ENCODE measurements around the gene MFSD11. TPM values are rescaled to one million over a fixed set of nuclear protein-coding genes. Genes with fewer than 3 reads are reported as not detected.
A peak's percentile ranks its signal among the peaks of the same experiment; 100 is the strongest.

Gene MFSD11
- polyA plus RNA-seq, 3 donors: 19.8 to 24.8 (median 23.8) TPM

- Histone ChIP-seq H4K20me1 (ENCODE audit: insufficient read depth, low read length) (no peaks in the 10 kb centered on the region), H3K4me3 (replicated peaks in 1 of 3; ENCODE audit: low read depth in 2 of 3, low read length in 3 of 3) (no peak overlapping the region), H3K79me2 (ENCODE audit: insufficient read depth, low read length) (no peaks in the 10 kb centered on the region), H3K4me1 (ENCODE audit: control insufficient read depth in 1 of 2, insufficient read depth in 2 of 2, low read length in 2 of 2) (no peaks in the 10 kb centered on the region), H3K27me3 (ENCODE audit: control insufficient read depth in 2 of 2, insufficient read depth in 2 of 2, low read length in 2 of 2) (no peaks in the 10 kb centered on the region), H3K27ac (ENCODE audit: low read depth in 1 of 2, low read length in 2 of 2) (no peak overlapping the region), H3K4me2 (replicated peaks; ENCODE audit: extremely low read depth, low read length, poor library complexity, severe bottlenecking) (no peak overlapping the region), H2AFZ (ENCODE audit: insufficient read depth, low read depth, low read length, poor library complexity, severe bottlenecking) (no peak overlapping the region), H3K9ac (ENCODE audit: insufficient read depth, low read length, poor library complexity, severe bottlenecking) (no peak overlapping the region), H3K9me3 (replicated peaks in 1 of 2; ENCODE audit: control insufficient read depth in 1 of 2, insufficient read depth in 1 of 2, low read length in 2 of 2) (peaks cover 0 to 3% of the 10 kb centered on the region in 2 donors), H3K36me3 (replicated peaks in 1 of 2; ENCODE audit: control insufficient read depth in 1 of 2, insufficient read depth in 2 of 2, low read length in 2 of 2) (peaks cover 35 to 60% of the 10 kb centered on the region in 2 donors)
- Mint-ChIP-seq H3K4me3 (no peak overlapping the region), H3K27me3 (ENCODE audit: low read depth in 3 of 3) (peaks cover 0 to 1% (median 0%) of the 10 kb centered on the region in 3 donors), H3K36me3 (peaks cover 46 to 74% of the 10 kb centered on the region in 2 donors), H3K9me3 (peaks cover 0 to 11% (median 0%) of the 10 kb centered on the region in 7 donors), H3K27ac (peak overlapping the region in 1 of 7 donors; percentile 6), H3K4me1 (no peaks in the 10 kb centered on the region)
- WGBS (ENCODE audit: insufficient coverage): 100% methylated on average over 3 of the region's 5 CpGs
- TF ChIP-seq CTCF (IDR thresholded peaks at IDR 0.05): no peak
- intact Hi-C loops (cut with micrococcal nuclease): no loop called here
- DNase-seq: no peak
These were observed 19.3 kb downstream of the MFSD11 start for GRCh38 chr17:76757256-76757655.

DNA sequence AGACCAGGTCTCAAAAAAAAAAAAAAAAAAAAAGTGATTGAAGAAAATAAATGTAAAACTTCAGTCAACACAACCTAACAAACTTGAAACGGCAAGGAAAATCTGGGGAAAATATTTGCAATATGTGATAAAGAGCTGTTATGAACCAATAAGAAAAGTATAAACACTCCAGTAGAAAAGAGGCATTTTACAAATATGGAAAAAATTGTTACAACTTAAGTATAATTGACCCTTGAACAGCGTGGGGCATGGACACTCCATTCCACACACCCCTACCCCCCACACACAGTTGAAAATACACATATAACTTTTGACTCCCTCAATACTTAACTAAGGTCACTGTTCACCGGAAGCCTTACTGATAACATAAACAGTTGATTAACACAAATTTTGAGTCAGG lies 20.7 kb downstream of the MFSD11 start:
- WGBS (ENCODE audit: insufficient coverage): 83% methylated on average over 1 of the region's 3 CpGs

More for the DNA sequence above, 20.7 kb downstream of the MFSD11 start:
- Histone ChIP-seq H3K9me3 (replicated peaks in 1 of 2; ENCODE audit: control insufficient read depth in 1 of 2, insufficient read depth in 1 of 2, low read length in 2 of 2) (peaks cover 0 to 3% of the 10 kb centered on the region in 2 donors), H3K4me2 (replicated peaks; ENCODE audit: extremely low read depth, low read length, poor library complexity, severe bottlenecking) (no peak overlapping the region), H2AFZ (ENCODE audit: insufficient read depth, low read depth, low read length, poor library complexity, severe bottlenecking) (no peak overlapping the region), H3K79me2 (ENCODE audit: insufficient read depth, low read length) (no peaks in the 10 kb centered on the region), H3K36me3 (replicated peaks in 1 of 2; ENCODE audit: control insufficient read depth in 1 of 2, insufficient read depth in 2 of 2, low read length in 2 of 2) (peaks cover 31 to 54% of the 10 kb centered on the region in 2 donors), H3K4me3 (replicated peaks in 1 of 3; ENCODE audit: low read depth in 2 of 3, low read length in 3 of 3) (no peak overlapping the region), H3K4me1 (ENCODE audit: control insufficient read depth in 1 of 2, insufficient read depth in 2 of 2, low read length in 2 of 2) (no peaks in the 10 kb centered on the region), H3K9ac (ENCODE audit: insufficient read depth, low read length, poor library complexity, severe bottlenecking) (no peak overlapping the region), H3K27ac (ENCODE audit: low read depth in 1 of 2, low read length in 2 of 2) (no peak overlapping the region), H4K20me1 (ENCODE audit: insufficient read depth, low read length) (no peaks in the 10 kb centered on the region), H3K27me3 (ENCODE audit: control insufficient read depth in 2 of 2, insufficient read depth in 2 of 2, low read length in 2 of 2) (no peaks in the 10 kb centered on the region)
- TF ChIP-seq CTCF (IDR thresholded peaks at IDR 0.05): no peak
- Mint-ChIP-seq H3K9me3 (peaks cover 0 to 11% (median 0%) of the 10 kb centered on the region in 7 donors), H3K4me1 (no peaks in the 10 kb centered on the region), H3K27ac (no peak overlapping the region), H3K36me3 (peaks cover 41 to 69% of the 10 kb centered on the region in 2 donors), H3K4me3 (no peak overlapping the region), H3K27me3 (ENCODE audit: low read depth in 3 of 3) (peaks cover 0 to 1% (median 0%) of the 10 kb centered on the region in 3 donors)
- DNase-seq: no peak
- intact Hi-C loops (cut with micrococcal nuclease): no loop called here
